Endothelial cell of umbilical vein (primary cell): ENCODE measurements around the gene TNPO2. TPM values are rescaled to one million over a fixed set of nuclear protein-coding genes. Genes with fewer than 3 reads are reported as not detected.

Experiments
- BruUV-seq: library from RNA; stranded (reverse); fragments of 400-500 nt; replicated peaks from 2 replicates; lab custom pipeline; 2021; lab: Mats Ljungman, UMichigan
- CTCF ChIA-PET: fragments of 300-600, 350-600 bp; sonication (Branson Sonifier 250); formaldehyde crosslinking; loops from one replicate; lab custom pipeline; 2021; ENCODE audit warnings: antibody characterized with exemption, inconsistent platforms; lab: Charles Lee
- POLR2A ChIA-PET: fragments of 300-600, 350-600 bp; sonication (Branson Sonifier 250); formaldehyde crosslinking; loops from one replicate; lab custom pipeline; 2021; ENCODE audit warnings: antibody characterized with exemption, inconsistent platforms; lab: Charles Lee
- DNase-seq: peaks from one replicate; pipeline ENCODE4 v3.0.0-alpha.2; 2011; ENCODE audit warnings: low read depth, low spot score
- FAIRE-seq: peaks from 2 replicates; lab custom pipeline; 2011; peaks lifted over from hg19 to GRCh38; lab: Jason Lieb, UNC
- H2AFZ ChIP-seq: 2 replicates; pipeline ENCODE4 v1.6.0; 2012; ENCODE audit warnings: low read depth, low read length, control low read depth, inconsistent platforms
- H3K27ac ChIP-seq: 2 replicates; pipeline ENCODE4 v1.5.1; 2011; ENCODE audit warnings: low read depth, mild to moderate bottlenecking, control low read depth, low read length, moderate library complexity; ENCODE audit not compliant: insufficient read depth
- H3K27me3 ChIP-seq, 2 experiments: 2 replicates each; pipeline versions ENCODE4 v1.6.0 to v1.6.1; 2011; ENCODE audit warnings: low read length in 2 of 2, mixed read lengths in 1 of 2; ENCODE audit not compliant: control insufficient read depth in 2 of 2, insufficient read depth in 2 of 2
- H3K36me3 ChIP-seq, 2 experiments: 2 replicates in 1 of 2; 3 replicates in 1 of 2; pipeline ENCODE4 v1.5.1; 2011; ENCODE audit warnings: low read length in 2 of 2, mild to moderate bottlenecking in 1 of 2, moderate library complexity in 1 of 2; ENCODE audit not compliant: control insufficient read depth in 2 of 2, insufficient read depth in 2 of 2; ENCODE audit errors: extremely low read depth in 1 of 2
- H3K4me1 ChIP-seq: 3 replicates; pipeline ENCODE4 v1.5.1; 2011; ENCODE audit warnings: mild to moderate bottlenecking, low read length; ENCODE audit not compliant: control insufficient read depth, insufficient read depth; ENCODE audit errors: extremely low read depth
- H3K4me2 ChIP-seq: 2 replicates; pipeline ENCODE4 v1.6.1; 2011; ENCODE audit warnings: low read length, control low read depth, mixed read lengths; ENCODE audit not compliant: insufficient read depth
- H3K4me3 ChIP-seq, 3 experiments: fragments of 200-600 bp in 1 of 3; sonication (generic), shearing (Covaris generic) in 1 of 3; replicated peaks in 1 of 3; 2 replicates each; pipeline ENCODE4 v1.5.1; 2011 to 2016; ENCODE audit warnings: control low read depth in 3 of 3, low read length in 3 of 3, mild to moderate bottlenecking in 2 of 3, inconsistent platforms in 1 of 3, low read depth in 1 of 3, moderate library complexity in 1 of 3; ENCODE audit not compliant: insufficient read depth in 1 of 3
- H3K79me2 ChIP-seq: 2 replicates; pipeline ENCODE4 v1.6.0; 2012; ENCODE audit warnings: low read length, inconsistent platforms; ENCODE audit not compliant: control insufficient read depth, insufficient read depth
- H3K9ac ChIP-seq: replicated peaks from 2 replicates; pipeline ENCODE3; 2011; ENCODE audit warnings: low read length, control low read depth; ENCODE audit not compliant: insufficient read depth; ENCODE audit errors: extremely low read depth
- H3K9me1 ChIP-seq: replicated peaks from 3 replicates; pipeline ENCODE4 v1.6.0; 2011; ENCODE audit warnings: mild to moderate bottlenecking, low read length; ENCODE audit not compliant: control insufficient read depth, insufficient read depth; ENCODE audit errors: extremely low read depth
- H3K9me3 ChIP-seq: replicated peaks from 2 replicates; pipeline ENCODE4 v1.5.1; 2012; ENCODE audit warnings: low read length, inconsistent platforms; ENCODE audit not compliant: control insufficient read depth, insufficient read depth
- H4K20me1 ChIP-seq: replicated peaks from 2 replicates; pipeline ENCODE3; 2011; ENCODE audit warnings: mild to moderate bottlenecking, low read length; ENCODE audit not compliant: control insufficient read depth, insufficient read depth; ENCODE audit errors: extremely low read depth
- CTCF ChIP-seq, 2 donors: IDR thresholded peaks; 1 replicate in 1 of 2; 2 replicates in 1 of 2; pipeline ENCODE4 v1.5.1; 2011; ENCODE audit warnings: low read length in 2 of 2, mild to moderate bottlenecking in 2 of 2, moderate library complexity in 2 of 2, control low read depth in 1 of 2, inconsistent platforms in 1 of 2, low read depth in 1 of 2; ENCODE audit not compliant: insufficient read depth in 1 of 2; ENCODE audit errors: extremely low read depth in 1 of 2
- EZH2 ChIP-seq: IDR thresholded peaks from 2 replicates; pipeline ENCODE4 v1.6.1; 2012; ENCODE audit warnings: borderline replicate concordance, low read depth, mild to moderate bottlenecking, moderate library complexity, low read length, inconsistent platforms; ENCODE audit not compliant: severe bottlenecking
- FOS ChIP-seq: IDR thresholded peaks from 2 replicates; pipeline ENCODE4 v1.6.1; 2011; ENCODE audit warnings: mild to moderate bottlenecking, low read length, moderate library complexity, borderline replicate concordance; ENCODE audit not compliant: insufficient read depth
- GATA2 ChIP-seq: IDR thresholded peaks from 2 replicates; pipeline ENCODE4 v1.7.0; 2011; ENCODE audit warnings: low read depth, mild to moderate bottlenecking, moderate library complexity, mixed read lengths, low read length; ENCODE audit not compliant: insufficient read length, insufficient read depth
- JUN ChIP-seq: IDR thresholded peaks from 2 replicates; pipeline ENCODE4 v1.6.1; 2011; ENCODE audit warnings: borderline replicate concordance, low read depth; ENCODE audit not compliant: insufficient read length, insufficient read depth
- MYC ChIP-seq: IDR thresholded peaks from one replicate; pipeline ENCODE4 v1.6.1; 2011; ENCODE audit warnings: mild to moderate bottlenecking, low read depth, low read length
- POLR2A ChIP-seq: IDR thresholded peaks from 2 replicates; pipeline ENCODE4 v1.6.1; 2012; ENCODE audit warnings: low read depth, mild to moderate bottlenecking, control low read depth, low read length
- POLR2AphosphoS5 ChIP-seq: IDR thresholded peaks from 2 replicates; pipeline ENCODE4 v1.6.1; 2012; ENCODE audit warnings: low read depth, mild to moderate bottlenecking, control low read depth, low read length, moderate library complexity; ENCODE audit not compliant: insufficient read depth
- dilution Hi-C: fragments of 300-500 bp; cut with MboI; formaldehyde crosslinking; loops from one replicate; pipeline ENCODE4 v1.15.0; 2019; ENCODE audit warnings: low sequenced_read_pairs; ENCODE audit not compliant: extremely low pct_ligation_motif_present
- intact Hi-C: fragments of 100-400 bp; cut with micrococcal nuclease; formaldehyde crosslinking; loops from one replicate; pipeline ENCODE4 v1.10.0; 2022
- polyA plus RNA-seq, 4 experiments: library from polyadenylated mRNA; depleted of rRNA in 3 of 4; stranded (reverse) in 3 of 4; unstranded in 1 of 4; fragments of >200 nt; gene quantifications; 2 replicates each; pipeline versions ENCODE4 v1.2.1 to v1.2.3, GENCODE V29; 2011 to 2012; ENCODE audit warnings: missing spikeins in 1 of 4
- total RNA-seq: library from RNA; stranded (reverse); gene quantifications from 2 replicates; pipeline ENCODE4 v1.2.3, GENCODE V29; 2021
- TF ChIP-seq, protein P1 (sequence below): IDR thresholded peaks from 2 replicates; pipeline ENCODE4 v1.6.1; 2011; ENCODE audit not compliant: insufficient read depth, insufficient read length

TNPO2 gene
- total and polyA plus RNA-seq, 2 donors (not counting 3 experiments of a cell fraction or from before 2014, with no cell fraction given): 94.5 to 98.8 TPM

GRCh38 chr19:12711187-12711586 lies 12.5 kb downstream of the TNPO2 start:
- no peak for TF ChIP-seq GATA2
- TF ChIP-seq POLR2A: no peak
- TF ChIP-seq, protein P1, sequence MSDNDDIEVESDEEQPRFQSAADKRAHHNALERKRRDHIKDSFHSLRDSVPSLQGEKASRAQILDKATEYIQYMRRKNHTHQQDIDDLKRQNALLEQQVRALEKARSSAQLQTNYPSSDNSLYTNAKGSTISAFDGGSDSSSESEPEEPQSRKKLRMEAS: no peak
- no peak for TF ChIP-seq MYC
- TF ChIP-seq EZH2: no peak
- FAIRE-seq (no peak), DNase-seq (no peak)
- Histone ChIP-seq H3K9me3 (no peaks in the 10 kb centered on the region), H3K27ac (no peak overlapping the region), H3K27me3 (no peaks in the 10 kb centered on the region), H3K36me3 (peaks cover 29 to 44% of the 10 kb centered on the region in 2 experiments), H3K9me1 (no peaks in the 10 kb centered on the region), H3K9ac (no peak overlapping the region), H3K79me2 (peaks cover 15% of the 10 kb centered on the region), H2AFZ (no peak overlapping the region), H3K4me2 (no peak overlapping the region), H3K4me1 (no peaks in the 10 kb centered on the region), H3K4me3 (no peak overlapping the region), H4K20me1 (no peaks in the 10 kb centered on the region)
- BruUV-seq: no TSS peak
- dilution Hi-C loops (no loop called here), intact Hi-C loops (loop anchor here (1.0 kb wide), 1 partner anchor 46 kb away; no protein-coding TSS in a partner anchor)
- ChIA-PET CTCF (no interaction called here), POLR2A (no interaction called here)

DNA sequence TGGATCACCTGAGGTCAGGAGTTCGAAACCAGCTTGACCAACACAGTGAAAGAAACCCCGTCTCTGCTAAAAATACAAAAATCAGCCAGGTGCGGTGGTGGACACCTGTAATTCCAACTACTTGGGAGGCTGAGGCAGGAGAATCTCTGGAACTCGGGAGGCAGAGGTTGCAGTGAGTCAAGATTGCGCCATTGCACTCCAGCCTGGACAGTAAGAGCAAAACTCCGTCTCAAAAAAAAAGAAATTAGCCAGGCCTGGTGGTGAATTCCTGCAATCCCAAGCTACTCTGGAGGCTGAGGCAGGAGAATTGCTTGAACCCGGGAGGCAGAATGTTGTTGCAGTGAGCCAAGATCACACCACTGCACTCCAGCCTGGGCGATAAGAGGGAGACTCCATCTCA lies 15.1 kb downstream of the TNPO2 start:
- intact Hi-C loops: no loop called here
- Histone ChIP-seq H3K9me3 (no peaks in the 10 kb centered on the region), H3K36me3 (peaks cover 26 to 42% of the 10 kb centered on the region in 2 experiments)

More for the DNA sequence above, 15.1 kb downstream of the TNPO2 start:
- TF ChIP-seq POLR2A (no peak), MYC (no peak), EZH2 (no peak), FOS (no peak), CTCF (IDR thresholded peaks at IDR 0.05; ENCODE audit: extremely low read depth in 1 of 2, insufficient read depth in 1 of 2, low read depth in 1 of 2, low read length in 2 of 2) (no peak), GATA2 (no peak), POLR2AphosphoS5 (no peak), JUN (no peak)
- TF ChIP-seq, protein P1: no peak
- Histone ChIP-seq H4K20me1 (no peaks in the 10 kb centered on the region), H3K79me2 (peaks cover 3% of the 10 kb centered on the region), H3K4me1 (no peaks in the 10 kb centered on the region), H3K4me3 (no peak overlapping the region), H3K4me2 (no peak overlapping the region), H3K27ac (no peak overlapping the region), H3K9me1 (no peaks in the 10 kb centered on the region), H3K9ac (no peak overlapping the region), H2AFZ (no peak overlapping the region), H3K27me3 (no peaks in the 10 kb centered on the region)
- dilution Hi-C loops: no loop called here
- CTCF ChIA-PET: no interaction called here
- no peak for DNase-seq
- BruUV-seq: no TSS peak
- FAIRE-seq: peak; percentile 33
- POLR2A ChIA-PET: no interaction called here
